Tibial nerve (tissue), 4 donors: ENCODE measurements around the gene FARP1.

ENCODE experiments used
- EP300 ChIP-seq, 2 donors: sonication (generic); formaldehyde crosslinking; IDR thresholded peaks; one replicate each; pipeline ENCODE4 v1.6.1; 2017; ENCODE audit warnings: antibody characterized with exemption in 2 of 2, mild to moderate bottlenecking in 1 of 2
- TF ChIP-seq, protein P1 (sequence below), 5 experiments: fragments of 200-600 bp in 3 of 5; fragments of 450-650 bp in 2 of 5; sonication (generic) in 3 of 5; IDR thresholded peaks; one replicate each; pipeline ENCODE4 v1.5.1; 2016 to 2019; ENCODE audit warnings: antibody characterized with exemption in 5 of 5, mild to moderate bottlenecking in 3 of 5, moderate library complexity in 2 of 5

DNA sequence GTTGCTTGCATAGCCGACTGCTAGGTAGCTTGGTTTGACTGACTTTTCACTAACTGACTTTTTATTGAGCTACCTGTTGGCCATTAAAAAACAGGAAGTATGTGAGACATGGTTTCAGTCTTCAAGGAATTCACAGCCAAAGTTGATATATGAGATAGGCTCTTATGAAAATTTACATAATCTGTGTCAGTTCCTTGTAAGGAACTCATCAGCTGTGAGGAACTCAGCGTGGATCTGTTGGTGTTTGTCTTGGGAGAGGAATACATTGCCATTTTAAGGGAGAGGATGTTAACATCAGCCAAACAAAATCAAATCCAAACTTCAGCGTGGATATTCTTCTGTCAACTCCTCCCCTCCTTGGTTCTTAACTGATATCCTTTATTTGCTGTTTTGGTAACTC lies 32.1 kb downstream of the FARP1 start:
- TF ChIP-seq, protein P1, sequence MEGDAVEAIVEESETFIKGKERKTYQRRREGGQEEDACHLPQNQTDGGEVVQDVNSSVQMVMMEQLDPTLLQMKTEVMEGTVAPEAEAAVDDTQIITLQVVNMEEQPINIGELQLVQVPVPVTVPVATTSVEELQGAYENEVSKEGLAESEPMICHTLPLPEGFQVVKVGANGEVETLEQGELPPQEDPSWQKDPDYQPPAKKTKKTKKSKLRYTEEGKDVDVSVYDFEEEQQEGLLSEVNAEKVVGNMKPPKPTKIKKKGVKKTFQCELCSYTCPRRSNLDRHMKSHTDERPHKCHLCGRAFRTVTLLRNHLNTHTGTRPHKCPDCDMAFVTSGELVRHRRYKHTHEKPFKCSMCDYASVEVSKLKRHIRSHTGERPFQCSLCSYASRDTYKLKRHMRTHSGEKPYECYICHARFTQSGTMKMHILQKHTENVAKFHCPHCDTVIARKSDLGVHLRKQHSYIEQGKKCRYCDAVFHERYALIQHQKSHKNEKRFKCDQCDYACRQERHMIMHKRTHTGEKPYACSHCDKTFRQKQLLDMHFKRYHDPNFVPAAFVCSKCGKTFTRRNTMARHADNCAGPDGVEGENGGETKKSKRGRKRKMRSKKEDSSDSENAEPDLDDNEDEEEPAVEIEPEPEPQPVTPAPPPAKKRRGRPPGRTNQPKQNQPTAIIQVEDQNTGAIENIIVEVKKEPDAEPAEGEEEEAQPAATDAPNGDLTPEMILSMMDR (IDR thresholded peaks at IDR 0.05), result no peak
- TF ChIP-seq EP300 (IDR thresholded peaks at IDR 0.05), result no peak
